Activated naive CD4-positive, alpha-beta T cell treated with anti-CD3 and anti-CD28 coated beads, Interleukin-2, amount 50 U/mL, for 72 hours (primary cell): ENCODE results near the gene KCNIP1. TPM values are rescaled to one million over a fixed set of nuclear protein-coding genes. Genes with fewer than 3 reads are reported as not detected.

Experiments used
- ATAC-seq, 2 donors: fragments of 150-1000 bp; cut with Tn5 transposase; 2 replicates each; pipeline ENCODE4 v1.10.0; 2021; ENCODE audit warnings: mild to moderate bottlenecking in 2 of 2, moderate library complexity in 2 of 2
- DNase-seq, 2 donors: peaks; one replicate each; pipeline ENCODE4 v3.0.0; 2021 to 2022; ENCODE audit warnings: low spot score in 2 of 2
- H3K27ac Mint-ChIP-seq, 2 donors: one replicate each; pipeline ENCODE4 v1.8.0; 2022; ENCODE audit warnings: mild to moderate bottlenecking in 2 of 2, mixed read lengths in 2 of 2
- H3K36me3 Mint-ChIP-seq, 2 donors: one replicate each; pipeline ENCODE4 v1.8.0; 2022; ENCODE audit warnings: mixed read lengths in 2 of 2
- H3K9me3 Mint-ChIP-seq, 2 donors: one replicate each; pipeline ENCODE4 v1.8.0; 2022; ENCODE audit warnings: mixed read lengths in 2 of 2
- total RNA-seq, 2 donors: library from RNA; stranded (reverse); gene quantifications; one replicate each; pipeline ENCODE4 v1.2.3, GENCODE V29; 2022

The KCNIP1 gene
- total RNA-seq, 2 donors from 2014 or later = not detected

DNA sequence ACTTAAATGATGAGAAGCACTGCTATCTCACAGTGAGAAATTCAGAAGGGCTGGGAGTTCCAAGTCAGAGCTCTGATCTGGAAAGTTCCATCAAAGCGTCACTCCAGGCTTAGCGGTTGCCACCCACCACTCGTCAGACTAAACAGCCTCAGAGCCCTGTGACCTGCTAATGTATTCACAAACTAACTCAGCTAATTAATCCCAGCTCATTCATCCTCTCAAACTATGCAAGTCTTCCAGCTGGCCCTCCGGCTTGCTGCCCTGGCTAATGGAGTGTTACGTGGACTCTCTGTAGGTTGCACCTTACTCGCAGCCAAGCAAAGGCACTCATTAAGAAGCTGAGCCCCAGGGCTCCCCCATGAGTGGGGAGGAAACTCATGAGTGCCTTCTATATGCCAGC, 197.5 kb downstream of the KCNIP1 start:
- no peak for ATAC-seq
- Mint-ChIP-seq H3K36me3 (no peaks in the 10 kb centered on the region), H3K27ac (no peak overlapping the region), H3K9me3 (no peaks in the 10 kb centered on the region)
- no peak for DNase-seq

DNA sequence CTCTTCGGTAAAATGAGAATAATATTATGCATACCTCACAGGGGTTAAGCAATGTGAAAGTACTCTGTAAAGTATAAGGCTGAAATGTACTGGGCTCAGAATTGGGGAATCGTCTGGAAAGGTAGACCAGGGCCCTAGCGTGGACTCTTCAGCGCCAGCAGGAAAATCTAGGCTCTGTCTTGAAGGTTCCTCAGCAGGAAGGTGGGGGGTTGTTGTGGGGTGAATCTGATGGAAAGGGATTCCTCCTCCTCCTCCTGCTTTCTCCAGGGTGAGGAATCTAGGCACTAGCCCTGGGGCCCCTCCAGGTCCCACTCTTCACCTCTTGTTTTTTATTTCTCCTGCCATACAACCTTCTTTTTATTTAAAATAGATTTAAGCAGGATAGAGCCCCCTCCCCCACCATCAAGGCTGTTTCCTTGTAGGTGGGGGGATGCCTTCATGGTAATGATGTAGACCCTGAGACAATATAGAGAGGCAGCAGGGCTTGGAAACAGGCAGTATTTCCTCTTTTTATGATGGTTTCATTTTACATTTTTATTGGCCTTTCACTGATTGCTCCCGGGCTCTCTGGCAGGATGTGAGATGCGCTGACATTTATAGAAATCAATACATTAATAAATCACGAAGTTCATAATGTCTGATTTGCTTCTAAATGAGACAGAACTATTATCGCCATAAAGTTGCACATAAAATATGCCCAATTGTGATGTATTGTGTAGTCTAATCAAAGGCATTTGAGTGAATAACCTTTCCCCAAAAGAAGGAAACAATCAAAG, 200.8 kb downstream of the KCNIP1 start:
- DNase-seq (no peak), ATAC-seq (no peak)
- no peak overlapping the region for H3K27ac Mint-ChIP-seq
- peaks cover 0 to 3% of the 10 kb centered on the region in 2 donors for H3K9me3 Mint-ChIP-seq
- no peaks in the 10 kb centered on the region for H3K36me3 Mint-ChIP-seq

DNA sequence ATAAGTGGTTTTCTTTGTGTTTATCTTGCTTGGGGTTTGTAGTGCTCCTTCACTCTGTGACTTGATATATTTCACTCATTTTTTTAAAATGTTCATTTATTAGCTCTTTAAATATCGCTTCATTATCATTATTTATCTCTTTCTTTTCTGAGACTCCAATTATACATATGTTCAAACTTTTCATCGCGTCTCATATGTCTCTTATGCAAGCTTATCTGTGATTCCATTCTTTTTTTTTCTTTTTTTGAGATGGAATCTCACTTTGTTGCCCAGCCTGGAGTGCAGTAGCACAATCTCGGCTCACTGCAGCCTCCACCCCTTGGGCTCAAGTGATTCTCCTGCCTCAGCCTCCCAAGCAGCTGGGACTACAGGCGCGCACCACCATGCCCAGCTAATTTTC, 205.8 kb downstream of the KCNIP1 start:
- Mint-ChIP-seq H3K27ac (no peak overlapping the region), H3K36me3 (no peaks in the 10 kb centered on the region), H3K9me3 (peaks cover 0 to 5% of the 10 kb centered on the region in 2 donors)
- DNase-seq (no peak), ATAC-seq (no peak)

DNA sequence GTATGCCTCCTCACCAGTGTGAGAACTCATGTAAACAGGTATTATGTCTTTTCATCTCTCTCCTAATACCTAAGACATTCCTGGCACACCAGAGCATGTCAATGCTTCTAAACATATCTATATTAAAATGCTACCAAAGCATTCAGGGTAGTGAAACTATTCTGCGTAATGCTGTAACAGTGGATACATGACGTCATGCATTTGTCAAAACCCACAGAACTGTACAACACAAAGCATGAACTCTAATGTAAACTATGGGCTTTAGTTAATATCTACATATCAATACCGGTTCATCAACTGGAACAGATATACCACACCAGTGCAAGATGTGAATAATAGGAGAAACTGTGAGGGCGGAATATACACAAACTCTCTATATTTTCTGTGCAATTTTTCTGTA, 207.5 kb downstream of the KCNIP1 start:
- Mint-ChIP-seq H3K9me3 (peaks cover 0 to 5% of the 10 kb centered on the region in 2 donors), H3K36me3 (no peaks in the 10 kb centered on the region), H3K27ac (no peak overlapping the region)
- no peak for DNase-seq
- ATAC-seq = no peak

DNA sequence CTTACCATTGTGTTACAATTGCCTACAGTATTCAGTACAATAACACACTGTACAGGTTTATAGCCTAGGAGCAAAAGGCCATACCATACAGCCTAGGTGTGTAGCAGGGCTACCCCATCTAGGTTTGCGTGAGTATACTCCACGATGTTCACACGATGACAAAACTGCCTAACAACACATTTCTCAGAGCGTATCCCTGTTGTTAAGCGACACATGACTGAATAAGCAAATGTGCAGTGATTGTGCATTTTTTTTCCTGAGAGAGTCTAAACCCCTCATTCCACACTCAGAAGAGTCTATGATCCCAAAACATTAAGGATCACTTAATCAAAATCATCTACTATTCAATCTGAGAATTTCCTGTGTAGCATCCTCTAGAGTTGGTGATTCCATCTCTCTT, 211.3 kb downstream of the KCNIP1 start:
- no peak for DNase-seq
- Mint-ChIP-seq H3K36me3 (no peaks in the 10 kb centered on the region), H3K9me3 (no peaks in the 10 kb centered on the region), H3K27ac (no peak overlapping the region)
- ATAC-seq = no peak

DNA sequence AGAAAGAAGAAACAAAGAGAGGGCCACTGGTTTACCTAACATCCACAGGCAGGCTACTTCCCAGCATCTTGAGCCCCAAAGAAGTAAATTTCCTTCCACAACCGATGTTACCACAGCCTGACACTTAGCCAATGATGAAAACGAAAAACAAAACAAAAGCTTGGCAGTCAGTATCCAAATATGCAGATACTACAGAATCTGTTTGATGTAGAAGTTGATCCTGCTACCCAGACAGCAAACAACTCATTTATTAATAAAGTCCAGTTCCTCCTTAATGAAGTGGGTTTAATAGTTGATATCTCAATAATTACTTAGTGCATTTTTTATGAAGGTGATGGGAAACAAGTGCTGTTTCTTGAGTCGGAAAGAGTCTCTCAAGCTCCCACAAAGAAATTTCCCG, 212.6 kb downstream of the KCNIP1 start:
- H3K9me3 Mint-ChIP-seq = no peaks in the 10 kb centered on the region
- DNase-seq = no peak
- no peak for ATAC-seq
- H3K36me3 Mint-ChIP-seq = no peaks in the 10 kb centered on the region
- no peak overlapping the region for H3K27ac Mint-ChIP-seq

DNA sequence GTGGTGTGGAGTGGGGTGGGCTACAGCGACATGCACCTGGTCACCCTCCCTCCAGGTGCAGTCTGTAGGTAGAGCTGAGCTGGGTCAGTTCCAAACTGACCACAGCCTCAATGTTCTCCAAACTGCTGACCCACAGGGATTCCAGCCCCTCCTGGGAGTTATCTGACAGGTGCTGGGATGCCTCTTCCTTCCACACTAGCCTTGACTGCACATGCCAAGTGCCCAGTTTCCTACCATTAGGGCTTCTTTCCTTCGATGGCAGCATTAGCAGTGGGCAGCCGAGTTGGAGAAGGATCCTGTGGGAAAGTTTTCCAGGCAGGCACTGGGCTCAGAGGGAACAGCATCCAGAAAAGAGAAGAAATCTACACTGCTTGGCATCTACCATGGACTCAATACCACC, 215.7 kb downstream of the KCNIP1 start:
- no peak for DNase-seq
- Mint-ChIP-seq H3K27ac (no peak overlapping the region), H3K36me3 (no peaks in the 10 kb centered on the region), H3K9me3 (no peaks in the 10 kb centered on the region)
- no peak for ATAC-seq

DNA sequence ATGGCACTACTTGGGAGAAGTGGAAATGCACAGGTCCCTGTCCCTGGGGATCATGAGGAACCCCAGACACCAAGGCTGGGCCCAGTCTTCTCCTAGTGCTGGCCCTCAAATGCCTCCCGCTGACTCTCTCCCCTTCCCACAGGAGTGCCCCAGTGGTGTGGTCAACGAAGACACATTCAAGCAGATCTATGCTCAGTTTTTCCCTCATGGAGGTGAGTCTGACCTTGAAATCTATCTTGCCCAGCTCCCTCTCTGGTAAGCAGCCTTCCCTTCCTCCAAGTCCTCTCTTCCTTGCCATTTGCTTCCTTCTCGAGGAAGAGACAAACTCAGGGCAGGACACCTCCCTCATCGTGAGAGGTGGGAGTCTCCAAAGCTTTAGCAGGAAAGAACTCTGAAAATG, 216.4 kb downstream of the KCNIP1 start:
- Mint-ChIP-seq H3K36me3 (no peaks in the 10 kb centered on the region), H3K9me3 (no peaks in the 10 kb centered on the region), H3K27ac (no peak overlapping the region)
- ATAC-seq (no peak), DNase-seq (no peak)

DNA sequence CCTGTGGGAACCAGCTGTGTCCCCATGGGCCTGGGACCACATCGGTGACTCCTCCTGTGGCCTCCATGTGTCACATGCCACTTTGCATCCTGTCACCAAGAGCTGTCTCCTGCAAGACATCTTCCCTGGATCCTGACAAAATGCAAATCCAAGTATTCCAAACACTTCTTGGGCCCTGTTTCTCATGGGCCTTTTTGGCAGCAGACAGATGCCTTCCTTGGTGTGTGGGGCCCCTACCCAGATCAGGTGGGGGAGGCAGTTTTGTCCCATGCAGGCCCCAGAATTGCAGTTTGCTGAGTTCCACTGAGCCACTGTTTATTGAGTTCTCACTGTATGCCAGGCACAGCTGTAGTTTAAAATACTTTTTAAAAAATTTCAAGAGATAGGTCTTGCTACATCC, 217.2 kb downstream of the KCNIP1 start:
- ATAC-seq = no peak
- DNase-seq = no peak
- Mint-ChIP-seq H3K27ac (no peak overlapping the region), H3K9me3 (no peaks in the 10 kb centered on the region), H3K36me3 (no peaks in the 10 kb centered on the region)

DNA sequence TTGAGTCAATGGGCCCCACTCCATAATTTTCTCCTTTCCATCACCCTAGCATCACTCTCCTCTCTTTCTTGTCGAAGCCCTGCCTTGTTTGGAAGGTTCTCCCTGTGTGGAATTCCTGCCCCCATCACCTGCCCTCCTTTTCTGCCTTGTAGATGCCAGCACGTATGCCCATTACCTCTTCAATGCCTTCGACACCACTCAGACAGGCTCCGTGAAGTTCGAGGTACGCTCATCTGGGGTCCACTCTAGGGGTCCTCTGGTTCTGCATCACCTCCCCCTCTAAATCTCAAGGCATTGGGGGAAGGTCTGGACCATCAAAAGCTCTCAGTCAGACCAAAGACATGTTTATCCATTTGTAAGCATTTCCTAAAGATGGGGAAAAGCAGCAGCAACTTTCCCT, 217.9 kb downstream of the KCNIP1 start:
- H3K9me3 Mint-ChIP-seq = no peaks in the 10 kb centered on the region
- no peak for ATAC-seq
- DNase-seq = no peak
- H3K27ac Mint-ChIP-seq = peak overlapping the region in 1 of 2 donors; percentile 72
- H3K36me3 Mint-ChIP-seq = no peaks in the 10 kb centered on the region

DNA sequence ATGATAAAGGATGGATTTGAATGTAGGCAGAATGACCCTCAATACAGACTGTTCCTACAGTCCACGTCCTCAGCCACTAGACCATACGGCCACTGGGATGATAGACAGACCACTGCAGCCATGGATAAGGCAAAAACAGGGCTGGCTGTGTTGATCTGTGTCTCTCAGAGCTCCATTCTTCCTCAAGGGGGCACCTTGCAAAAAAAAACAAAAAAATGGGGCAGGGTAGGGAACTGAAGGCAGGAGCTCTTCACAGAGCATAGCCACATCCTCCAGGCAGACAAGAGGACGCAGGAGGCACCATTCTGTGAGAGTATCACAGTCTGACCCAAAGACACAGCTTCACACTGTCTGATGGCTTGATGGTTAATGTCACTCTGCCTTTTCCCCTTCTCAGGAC, 218.5 kb downstream of the KCNIP1 start:
- H3K9me3 Mint-ChIP-seq = no peaks in the 10 kb centered on the region
- ATAC-seq (no peak), DNase-seq (no peak)
- H3K36me3 Mint-ChIP-seq = no peaks in the 10 kb centered on the region
- H3K27ac Mint-ChIP-seq = no peak overlapping the region

DNA sequence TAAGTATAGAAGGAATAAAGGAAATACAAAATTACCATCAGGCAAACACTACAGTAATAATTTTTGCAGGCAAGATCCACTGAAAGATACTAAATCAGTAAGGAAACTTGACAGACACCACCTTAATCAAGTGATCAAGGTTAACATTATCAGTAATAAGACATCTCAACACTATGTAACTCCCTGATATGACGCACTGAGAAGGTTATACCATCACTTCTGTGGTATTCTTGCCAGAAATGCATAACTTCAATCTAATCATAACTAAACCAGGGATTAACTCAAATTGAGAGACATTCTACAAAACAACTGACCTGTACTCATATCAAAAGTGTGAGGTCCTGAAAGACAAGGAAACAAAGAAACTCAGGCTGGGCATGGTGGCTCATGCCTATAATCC, 227.2 kb downstream of the KCNIP1 start:
- DNase-seq (no peak), ATAC-seq (peak in 1 of 2 donors; percentile 54)
- no peak overlapping the region for H3K27ac Mint-ChIP-seq
- H3K9me3 Mint-ChIP-seq = no peaks in the 10 kb centered on the region
- peaks cover 0 to 6% of the 10 kb centered on the region in 2 donors for H3K36me3 Mint-ChIP-seq

DNA sequence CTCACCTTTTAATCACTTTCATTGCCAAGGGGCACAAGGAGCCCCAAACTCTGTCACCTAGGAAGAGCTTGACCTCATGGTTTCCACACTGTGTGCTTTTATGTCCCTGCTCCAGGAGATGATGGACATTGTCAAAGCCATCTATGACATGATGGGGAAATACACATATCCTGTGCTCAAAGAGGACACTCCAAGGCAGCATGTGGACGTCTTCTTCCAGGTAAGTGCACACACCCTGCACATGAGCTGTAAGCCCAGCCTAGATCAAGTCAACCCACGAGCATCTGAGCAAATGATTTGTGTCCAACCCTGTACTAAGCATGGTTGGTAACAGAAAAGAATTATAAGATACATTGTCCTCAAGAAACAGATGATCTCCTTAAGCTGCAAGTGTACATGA, 228.9 kb downstream of the KCNIP1 start:
- ATAC-seq (no peak), DNase-seq (no peak)
- H3K9me3 Mint-ChIP-seq = no peaks in the 10 kb centered on the region
- peaks cover 0 to 7% of the 10 kb centered on the region in 2 donors for H3K36me3 Mint-ChIP-seq
- no peak overlapping the region for H3K27ac Mint-ChIP-seq

DNA sequence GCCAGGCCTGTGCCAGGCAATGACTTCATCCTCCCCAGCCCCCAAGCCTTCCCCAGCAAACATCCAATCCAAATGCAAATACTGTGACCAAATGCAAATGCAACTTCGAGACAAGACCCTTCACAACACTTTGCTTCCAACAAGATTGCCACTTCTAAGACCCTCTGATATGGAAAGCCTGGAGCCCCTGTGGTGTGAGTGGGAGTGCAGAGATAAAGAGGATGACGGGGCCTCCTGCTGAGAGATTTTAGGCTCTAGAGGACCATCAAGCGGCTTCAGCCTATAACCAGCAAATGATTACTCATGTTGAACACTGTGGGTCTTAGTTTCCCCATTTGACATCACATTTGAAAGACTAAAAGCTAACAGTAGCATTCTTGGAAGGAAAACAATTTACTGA, 233.1 kb downstream of the KCNIP1 start:
- Mint-ChIP-seq H3K9me3 (no peaks in the 10 kb centered on the region), H3K36me3 (peaks cover 0 to 7% of the 10 kb centered on the region in 2 donors), H3K27ac (no peak overlapping the region)
- ATAC-seq (no peak), DNase-seq (no peak)

DNA sequence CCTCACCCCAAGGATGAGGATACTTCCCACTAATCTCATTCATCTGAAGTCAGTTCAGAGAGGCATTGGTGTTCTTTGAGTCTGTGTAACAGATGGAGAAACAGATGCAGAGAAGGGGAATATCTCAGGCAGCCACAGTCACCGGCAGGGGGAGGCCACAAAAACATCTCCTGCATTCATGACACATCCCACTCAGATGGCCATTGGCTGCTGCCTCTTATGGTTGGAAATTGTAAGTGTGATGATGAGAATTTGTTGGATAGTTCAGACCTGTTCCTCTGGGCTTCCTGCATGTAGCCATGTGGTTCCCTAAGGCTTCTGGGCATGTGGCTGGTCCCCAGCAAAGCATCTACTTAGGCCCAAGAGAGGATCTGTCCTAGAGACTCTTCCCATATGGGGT, 233.8 kb downstream of the KCNIP1 start:
- Mint-ChIP-seq H3K9me3 (no peaks in the 10 kb centered on the region), H3K36me3 (peaks cover 0 to 7% of the 10 kb centered on the region in 2 donors), H3K27ac (no peak overlapping the region)
- no peak for DNase-seq
- no peak for ATAC-seq

DNA sequence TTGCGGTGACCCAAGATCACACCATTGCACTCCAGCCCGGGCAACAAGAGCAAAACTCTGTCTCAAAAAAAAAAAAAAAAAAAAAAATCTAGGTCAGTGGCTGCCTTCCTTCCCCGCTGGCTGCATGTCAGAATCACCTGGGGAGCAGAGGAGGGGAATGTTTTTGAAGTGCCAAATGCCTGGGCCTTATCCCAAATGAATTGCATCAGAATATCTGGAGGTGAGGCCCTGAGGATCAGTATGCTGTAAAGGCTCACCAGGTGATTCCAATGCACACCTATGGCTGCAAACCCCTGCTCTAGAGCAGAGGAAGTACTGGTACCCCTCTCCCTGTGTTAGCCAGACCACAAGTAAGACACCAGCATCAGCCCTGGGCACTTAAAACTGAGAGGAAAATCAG, 235.0 kb downstream of the KCNIP1 start:
- no peak for DNase-seq
- ATAC-seq = no peak
- H3K9me3 Mint-ChIP-seq = no peaks in the 10 kb centered on the region
- H3K27ac Mint-ChIP-seq = no peak overlapping the region
- H3K36me3 Mint-ChIP-seq = peaks cover 0 to 7% of the 10 kb centered on the region in 2 donors

DNA sequence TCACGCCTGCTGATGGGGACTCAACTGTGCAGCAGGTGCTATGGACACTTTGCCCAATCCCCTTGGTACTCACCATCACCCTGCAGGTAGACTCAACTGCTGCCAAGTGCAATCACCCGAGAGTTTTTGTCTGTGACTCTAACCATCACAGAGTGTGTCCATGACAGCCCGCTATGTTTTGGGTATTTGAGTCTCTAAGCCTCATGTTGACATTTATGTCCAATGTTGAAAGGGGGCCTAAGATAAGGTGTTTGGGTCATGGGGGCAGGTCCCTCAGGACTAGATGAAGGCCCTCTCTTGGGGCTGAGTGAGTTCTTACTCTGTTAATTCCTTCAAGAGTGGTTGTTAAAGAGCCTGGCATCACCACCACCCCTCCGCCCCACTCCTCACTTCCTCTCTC, 235.6 kb downstream of the KCNIP1 start:
- no peak for DNase-seq
- H3K27ac Mint-ChIP-seq = no peak overlapping the region
- no peaks in the 10 kb centered on the region for H3K9me3 Mint-ChIP-seq
- no peak for ATAC-seq
- peaks cover 0 to 7% of the 10 kb centered on the region in 2 donors for H3K36me3 Mint-ChIP-seq

DNA sequence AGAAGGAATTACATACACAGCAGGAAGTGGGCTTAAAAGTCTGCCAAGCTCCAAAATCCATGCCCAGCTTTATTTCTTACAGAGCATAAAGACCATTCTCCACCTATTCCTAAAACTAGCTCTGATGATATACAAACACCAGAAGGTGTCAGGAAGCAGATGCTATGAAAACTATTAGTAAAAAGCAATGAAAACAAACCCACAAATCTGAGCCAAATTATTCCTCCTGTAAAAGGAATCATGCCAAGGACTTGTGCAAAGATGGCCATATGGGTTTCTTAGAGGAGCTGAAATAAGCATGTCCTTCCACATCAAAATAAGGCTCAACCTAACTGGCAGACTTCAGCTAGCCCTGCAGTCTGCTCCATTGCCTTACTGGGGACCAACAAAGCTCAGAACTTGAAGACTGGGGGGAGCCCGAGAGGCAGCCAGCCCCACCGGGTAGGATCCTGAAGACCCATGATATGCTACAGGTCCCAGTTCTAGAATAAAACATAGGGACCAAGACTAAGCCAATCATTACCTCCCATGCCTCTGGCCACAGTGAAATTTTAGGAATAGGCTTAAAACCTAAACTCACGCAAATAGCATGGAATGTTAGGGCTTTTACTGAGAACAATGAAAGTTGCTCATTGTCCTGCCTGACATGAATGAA, 236.9 kb downstream of the KCNIP1 start:
- ATAC-seq = no peak
- peaks cover 0 to 5% of the 10 kb centered on the region in 2 donors for H3K36me3 Mint-ChIP-seq
- no peak for DNase-seq
- no peaks in the 10 kb centered on the region for H3K9me3 Mint-ChIP-seq
- H3K27ac Mint-ChIP-seq = no peak overlapping the region
